Gastroesophageal sphincter (tissue), 4 donors: Measurements from ENCODE around the gene TTC7B. TPM values are rescaled to one million over a fixed set of nuclear protein-coding genes. Genes with fewer than 3 reads are reported as not detected.
A peak's percentile ranks its signal among the peaks of the same experiment; 100 is the strongest.

Experiments
- ATAC-seq: fragments of 150-250 bp; one replicate; pipeline ENCODE4 v1.9.1; 2016; ENCODE audit warnings: mild to moderate bottlenecking, moderate library complexity
- H3K27ac ChIP-seq, 4 donors: fragments of 200-600 bp; sonication (generic) in 3 of 4; 1 replicate in 3 of 4; 2 replicates in 1 of 4; pipeline ENCODE4 v1.5.1; 2016 to 2019
- H3K27me3 ChIP-seq: fragments of 200-600 bp; sonication (generic); one replicate; pipeline ENCODE4 v1.5.1; 2019
- H3K36me3 ChIP-seq, 2 donors: fragments of 200-600 bp; sonication (generic); one replicate each; pipeline ENCODE4 v1.5.1; 2019; ENCODE audit warnings: control low read depth in 1 of 2
- H3K4me1 ChIP-seq, 3 donors: fragments of 200-600 bp; sonication (generic); 1 replicate in 2 of 3; 2 replicates in 1 of 3; pipeline ENCODE4 v1.5.1; 2016 to 2019; ENCODE audit warnings: control low read depth in 2 of 3
- H3K4me3 ChIP-seq, 2 donors: fragments of 200-600 bp; sonication (generic); one replicate each; pipeline ENCODE4 v1.5.1; 2019; ENCODE audit warnings: mild to moderate bottlenecking in 1 of 2, moderate library complexity in 1 of 2
- H3K9me3 ChIP-seq, 3 donors: fragments of 200-600 bp; sonication (generic); one replicate each; pipeline ENCODE4 v1.5.1; 2017 to 2019; ENCODE audit warnings: control low read depth in 2 of 3
- EP300 ChIP-seq: sonication (generic); formaldehyde crosslinking; IDR thresholded peaks from one replicate; pipeline ENCODE4 v1.6.1; 2017; ENCODE audit warnings: antibody characterized with exemption, mild to moderate bottlenecking
- POLR2A ChIP-seq, 2 donors: fragments of 450-650 bp; IDR thresholded peaks; one replicate each; pipeline ENCODE4 v1.6.1; 2017; ENCODE audit warnings: antibody characterized with exemption in 2 of 2, mild to moderate bottlenecking in 2 of 2, moderate library complexity in 1 of 2
- POLR2AphosphoS5 ChIP-seq: sonication (generic); formaldehyde crosslinking; IDR thresholded peaks from one replicate; pipeline ENCODE4 v1.6.1; 2017; ENCODE audit warnings: antibody characterized with exemption
- WGBS, 2 donors: methylation state at CpG; one replicate each; pipeline ENCODE4 v1.1.5; 2018; ENCODE audit warnings: low coverage in 1 of 2; 5-methylcytosine and 5-hydroxymethylcytosine counted together
- total RNA-seq, 4 donors: library from RNA; depleted of rRNA; stranded (reverse); fragments of >200 nt; gene quantifications; one replicate each; pipeline ENCODE4 v1.1.0, GENCODE V29; 2016
- TF ChIP-seq, protein P1 (sequence below), 4 experiments: fragments of 200-600 bp in 2 of 4; fragments of 450-650 bp in 2 of 4; sonication (generic) in 1 of 4; IDR thresholded peaks; one replicate each; pipeline ENCODE4 v1.5.1; 2017 to 2019; ENCODE audit warnings: antibody characterized with exemption in 4 of 4, mild to moderate bottlenecking in 2 of 4, moderate library complexity in 2 of 4

The TTC7B gene
- total RNA-seq, 4 donors from 2014 or later, result 59.0 to 170 (median 64.1) TPM

DNA sequence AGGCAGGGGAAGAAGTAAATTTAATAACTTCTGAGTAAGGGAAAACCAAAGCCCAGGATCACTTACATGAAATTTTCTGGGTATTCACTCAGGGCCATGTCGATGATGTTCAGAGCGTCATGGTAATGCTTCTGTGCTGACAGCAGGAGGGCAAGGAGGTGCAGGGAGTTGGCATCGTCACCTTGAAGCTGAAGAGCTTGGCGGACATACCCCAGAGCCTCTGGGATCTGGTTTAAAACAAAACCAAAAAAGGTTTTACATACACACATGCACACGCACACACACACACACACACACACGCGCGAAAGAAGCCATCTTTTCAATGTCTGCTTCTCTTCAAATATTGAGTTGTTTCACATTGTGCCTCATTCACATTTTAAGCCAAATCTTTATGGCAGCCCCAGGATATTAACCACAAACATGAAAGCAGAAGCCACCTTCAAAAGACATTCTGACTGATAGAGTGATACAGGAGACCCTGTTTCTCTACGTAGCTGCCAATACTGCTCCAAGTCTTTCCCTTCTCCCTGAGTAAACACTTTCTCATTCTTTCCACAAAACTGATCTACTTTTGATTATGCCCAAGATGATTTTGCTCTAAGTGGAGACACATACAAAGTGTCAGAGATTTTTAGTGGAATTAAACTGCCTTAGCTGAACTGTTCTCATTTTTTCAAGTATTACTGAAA is 172.1 kb downstream of the TTC7B start:
- no peak for ATAC-seq
- no peak overlapping the region for H3K4me3 ChIP-seq
- no peaks in the 10 kb centered on the region for H3K9me3 ChIP-seq
- H3K4me1 ChIP-seq, result peaks cover 5 to 71% (median 12%) of the 10 kb centered on the region in 3 donors
- peak overlapping the region; percentile 75 to 79 (median 78) for H3K27ac ChIP-seq
- TF ChIP-seq POLR2AphosphoS5 (peak; percentile 4), EP300 (no peak), POLR2A (IDR thresholded peaks at IDR 0.05) (no peak)
- TF ChIP-seq, protein P1, sequence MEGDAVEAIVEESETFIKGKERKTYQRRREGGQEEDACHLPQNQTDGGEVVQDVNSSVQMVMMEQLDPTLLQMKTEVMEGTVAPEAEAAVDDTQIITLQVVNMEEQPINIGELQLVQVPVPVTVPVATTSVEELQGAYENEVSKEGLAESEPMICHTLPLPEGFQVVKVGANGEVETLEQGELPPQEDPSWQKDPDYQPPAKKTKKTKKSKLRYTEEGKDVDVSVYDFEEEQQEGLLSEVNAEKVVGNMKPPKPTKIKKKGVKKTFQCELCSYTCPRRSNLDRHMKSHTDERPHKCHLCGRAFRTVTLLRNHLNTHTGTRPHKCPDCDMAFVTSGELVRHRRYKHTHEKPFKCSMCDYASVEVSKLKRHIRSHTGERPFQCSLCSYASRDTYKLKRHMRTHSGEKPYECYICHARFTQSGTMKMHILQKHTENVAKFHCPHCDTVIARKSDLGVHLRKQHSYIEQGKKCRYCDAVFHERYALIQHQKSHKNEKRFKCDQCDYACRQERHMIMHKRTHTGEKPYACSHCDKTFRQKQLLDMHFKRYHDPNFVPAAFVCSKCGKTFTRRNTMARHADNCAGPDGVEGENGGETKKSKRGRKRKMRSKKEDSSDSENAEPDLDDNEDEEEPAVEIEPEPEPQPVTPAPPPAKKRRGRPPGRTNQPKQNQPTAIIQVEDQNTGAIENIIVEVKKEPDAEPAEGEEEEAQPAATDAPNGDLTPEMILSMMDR (IDR thresholded peaks at IDR 0.05), result no peak
- peaks cover 0 to 25% of the 10 kb centered on the region in 2 donors for H3K36me3 ChIP-seq
- WGBS, 2 donors, result 25 to 47% methylated on average over 9 of the region's 9 CpGs
- H3K27me3 ChIP-seq, result no peaks in the 10 kb centered on the region

DNA sequence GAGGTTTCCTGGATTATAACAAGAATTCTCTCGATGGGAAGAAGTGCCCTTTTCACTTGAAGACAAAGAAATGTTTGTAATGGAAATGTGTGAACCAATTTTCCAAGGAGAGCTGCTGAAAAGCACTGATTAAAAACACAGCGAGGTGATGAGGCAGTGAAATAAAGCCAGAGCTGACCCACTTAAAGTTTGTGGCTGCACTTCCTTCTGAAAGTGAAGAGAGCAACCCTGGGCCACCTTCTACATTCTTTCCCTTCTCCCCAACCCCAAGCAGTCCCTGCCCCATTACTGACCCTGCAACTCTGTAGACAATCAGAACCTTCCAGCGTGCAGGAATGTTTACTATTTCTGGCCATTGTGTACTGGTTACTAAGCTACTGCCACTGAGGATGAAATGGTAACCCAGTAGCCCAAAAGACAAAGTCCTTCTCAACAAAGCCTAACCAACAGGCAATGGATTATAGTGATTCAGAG is 173.9 kb downstream of the TTC7B start:
- Histone ChIP-seq H3K4me1 (peaks cover 5 to 61% (median 12%) of the 10 kb centered on the region in 3 donors), H3K36me3 (peaks cover 0 to 25% of the 10 kb centered on the region in 2 donors), H3K4me3 (no peak overlapping the region), H3K27me3 (no peaks in the 10 kb centered on the region), H3K9me3 (no peaks in the 10 kb centered on the region), H3K27ac (peak overlapping the region; percentile 75 to 79 (median 78))
- TF ChIP-seq, protein P1 (IDR thresholded peaks at IDR 0.05), result no peak
- TF ChIP-seq EP300 (no peak), POLR2AphosphoS5 (no peak)
- WGBS, 2 donors, result 0 to 18% methylated on average over 2 to 3 of the region's 3 CpGs
- no peak for ATAC-seq

DNA sequence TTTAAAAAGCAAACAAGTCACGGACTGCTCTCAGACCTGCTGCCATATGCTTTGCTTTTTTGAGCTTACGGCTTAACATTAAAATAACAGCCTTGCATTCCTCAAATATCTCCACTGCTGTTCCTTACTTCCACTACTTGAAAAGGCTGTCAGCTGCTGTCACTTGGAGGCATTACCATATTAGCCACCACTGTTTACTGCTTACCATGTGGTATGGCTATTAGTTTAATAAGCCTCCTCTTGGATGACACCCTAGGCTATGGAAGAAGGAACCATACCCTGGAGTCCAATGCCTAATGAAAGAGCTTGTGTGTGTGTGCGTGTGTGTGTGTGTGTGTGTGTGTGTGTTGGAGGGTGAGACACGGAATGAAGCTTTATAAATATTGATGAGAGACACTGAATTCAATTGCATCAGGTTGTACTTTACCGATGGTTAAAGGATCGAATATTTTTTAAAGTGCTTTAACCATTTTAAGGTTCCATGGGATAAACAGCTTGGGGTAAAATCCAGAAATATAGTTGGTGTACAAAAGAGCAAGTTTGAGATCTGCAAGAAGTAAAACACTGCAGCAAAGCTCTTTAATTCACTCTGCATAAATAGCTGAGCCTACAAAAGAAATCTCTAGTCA is 174.5 kb downstream of the TTC7B start:
- no peak for ATAC-seq
- WGBS, 2 donors, result 45 to 49% methylated on average over 6 of the region's 6 CpGs
- Histone ChIP-seq H3K9me3 (no peaks in the 10 kb centered on the region), H3K27ac (peak overlapping the region; percentile 75 to 79 (median 78)), H3K4me1 (peaks cover 5 to 59% (median 12%) of the 10 kb centered on the region in 3 donors), H3K36me3 (peaks cover 0 to 19% of the 10 kb centered on the region in 2 donors), H3K4me3 (no peak overlapping the region), H3K27me3 (no peaks in the 10 kb centered on the region)
- TF ChIP-seq POLR2AphosphoS5 (no peak), POLR2A (IDR thresholded peaks at IDR 0.05) (no peak), EP300 (no peak)
- TF ChIP-seq, protein P1 (IDR thresholded peaks at IDR 0.05), result no peak

DNA sequence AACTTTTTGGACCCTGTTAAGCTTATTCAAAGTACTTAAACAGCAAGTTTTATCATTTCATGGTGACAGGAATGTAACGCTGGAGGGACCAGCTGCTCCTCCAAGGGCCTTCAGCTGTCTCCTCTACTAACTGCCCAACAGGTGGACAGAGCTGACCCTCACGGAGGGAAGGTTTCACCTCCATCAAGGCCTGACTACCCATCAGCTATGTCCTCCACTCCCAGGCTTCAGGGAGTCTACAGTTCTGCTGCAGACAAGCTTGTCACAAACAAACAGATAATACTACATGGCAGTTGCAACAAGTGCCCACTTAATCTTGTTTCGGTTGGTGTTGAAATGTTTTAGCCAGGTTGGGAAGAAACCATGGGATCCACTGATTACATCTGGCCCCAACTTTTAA is 175.1 kb downstream of the TTC7B start:
- H3K27me3 ChIP-seq, result no peaks in the 10 kb centered on the region
- no peaks in the 10 kb centered on the region for H3K9me3 ChIP-seq
- peak overlapping the region; percentile 75 to 79 (median 78) for H3K27ac ChIP-seq
- TF ChIP-seq POLR2A (IDR thresholded peaks at IDR 0.05) (no peak), EP300 (no peak), POLR2AphosphoS5 (no peak)
- TF ChIP-seq, protein P1 (IDR thresholded peaks at IDR 0.05), result no peak
- peaks cover 0 to 13% of the 10 kb centered on the region in 2 donors for H3K36me3 ChIP-seq
- no peak overlapping the region for H3K4me3 ChIP-seq
- 11 to 61% methylated on average over 1 to 3 of the region's 3 CpGs for WGBS, 2 donors
- no peak for ATAC-seq
- peaks cover 5 to 54% (median 12%) of the 10 kb centered on the region in 3 donors for H3K4me1 ChIP-seq
